Lung (tissue), 12 donors: ENCODE data around the gene RAB11FIP3. TPM values are rescaled to one million over a fixed set of nuclear protein-coding genes. Genes with fewer than 3 reads are reported as not detected.
A peak's percentile ranks its signal among the peaks of the same experiment; 100 is the strongest.

Source experiments
- ATAC-seq: fragments of 200-7000 bp; cut with Tn5 transposase; one replicate; pipeline ENCODE4 v1.9.1; 2020; ENCODE audit warnings: moderate number of reproducible peaks; ENCODE audit not compliant: insufficient read depth, low FRiP score
- DNase-seq, 3 donors: peaks; one replicate each; pipeline ENCODE4 v3.0.0-alpha.2; 2013 to 2017
- H3K27ac ChIP-seq, 2 donors: one replicate each; pipeline ENCODE4 v1.5.1; 2013; ENCODE audit warnings: mild to moderate bottlenecking in 2 of 2, moderate library complexity in 2 of 2, control low read depth in 1 of 2, inconsistent platforms in 1 of 2, low read depth in 1 of 2, low read length in 1 of 2
- H3K27me3 ChIP-seq, 3 donors: one replicate each; pipeline ENCODE4 v1.5.1; 2013; ENCODE audit warnings: low read length in 2 of 3; ENCODE audit not compliant: control insufficient read depth in 3 of 3, insufficient read depth in 3 of 3
- H3K36me3 ChIP-seq, 4 donors: one replicate each; pipeline ENCODE4 v1.5.1; 2013; ENCODE audit warnings: low read length in 4 of 4, mild to moderate bottlenecking in 1 of 4, moderate library complexity in 1 of 4; ENCODE audit not compliant: control insufficient read depth in 4 of 4, insufficient read depth in 4 of 4
- H3K4me1 ChIP-seq, 5 donors: one replicate each; pipeline ENCODE4 v1.5.1; 2013; ENCODE audit warnings: low read length in 5 of 5, mild to moderate bottlenecking in 2 of 5, moderate library complexity in 1 of 5; ENCODE audit not compliant: control insufficient read depth in 5 of 5, insufficient read depth in 5 of 5
- H3K4me3 ChIP-seq: one replicate; pipeline ENCODE4 v1.5.1; 2013; ENCODE audit warnings: mild to moderate bottlenecking, control low read depth, moderate library complexity
- H3K9ac ChIP-seq, 2 donors: one replicate each; pipeline ENCODE4 v1.5.1; 2013; ENCODE audit warnings: low read length in 2 of 2, control low read depth in 1 of 2; ENCODE audit not compliant: insufficient read depth in 1 of 2
- H3K9me3 ChIP-seq, 4 donors: one replicate each; pipeline ENCODE4 v1.5.1; 2013; ENCODE audit warnings: low read length in 3 of 4, mild to moderate bottlenecking in 1 of 4, moderate library complexity in 1 of 4; ENCODE audit not compliant: control insufficient read depth in 4 of 4, insufficient read depth in 3 of 4
- CTCF ChIP-seq: IDR thresholded peaks from 2 replicates; pipeline ENCODE4 v1.5.1; 2012; ENCODE audit warnings: mild to moderate bottlenecking; ENCODE audit errors: control extremely low read depth, extremely low read depth
- whole genome bisulfite sequencing, 2 donors: extraction: QIAGEN DNeasy Blood & Tissue Kit; methylation state at CpG; one replicate each; pipeline ENCODE4 v1.1.7; 2013; 5-methylcytosine and 5-hydroxymethylcytosine counted together
- polyA plus RNA-seq, 2 donors: library from polyadenylated mRNA; stranded (reverse); fragments of 200-250 nt; gene quantifications; one replicate each; pipeline ENCODE4 v1.2.1, GENCODE V29; 2013
- total RNA-seq, 2 donors: library from RNA; depleted of rRNA in 1 of 2; stranded (reverse); fragments of >200 nt in 1 of 2; gene quantifications; one replicate each; pipeline ENCODE4 v1.2.1, GENCODE V29; 2014 to 2021
- donor health status: control.
- donor health status: control.
- donor health status: Bipolar disorder and iron deficiency.
- donor health status: healthy.
- donor health status: DM: yes; HTN: yes; CAD: no.

Gene RAB11FIP3
- total and polyA plus RNA-seq, 4 donors, result 20.7 to 38.3 (median 21.5) TPM

- DNase-seq (no peak), ATAC-seq (no peak)
- no peak overlapping the region for H3K4me3 ChIP-seq
- no peaks in the 10 kb centered on the region for H3K9me3 ChIP-seq
- H3K36me3 ChIP-seq, result no peaks in the 10 kb centered on the region
- H3K9ac ChIP-seq, result no peak overlapping the region
- no peak for TF ChIP-seq CTCF
- peaks cover 0 to 18% (median 4%) of the 10 kb centered on the region in 5 donors for H3K4me1 ChIP-seq
- WGBS, 2 donors, result 93 to 94% methylated on average over 13 of the region's 13 CpGs
- H3K27me3 ChIP-seq, result no peaks in the 10 kb centered on the region
- H3K27ac ChIP-seq, result no peak overlapping the region
Measured at GRCh38 chr16:454397-454940, 29.0 kb downstream of the RAB11FIP3 start.

GRCh38 chr16:455453-455852 lies 30.0 kb downstream of the RAB11FIP3 start:
- no peak overlapping the region for H3K27ac ChIP-seq
- no peaks in the 10 kb centered on the region for H3K27me3 ChIP-seq
- peaks cover 0 to 18% (median 4%) of the 10 kb centered on the region in 5 donors for H3K4me1 ChIP-seq
- ATAC-seq (no peak), DNase-seq (no peak)
- no peak overlapping the region for H3K9ac ChIP-seq
- TF ChIP-seq CTCF, result no peak
- WGBS, 2 donors, result 91 to 95% methylated on average over 12 of the region's 12 CpGs
- no peak overlapping the region for H3K4me3 ChIP-seq
- no peaks in the 10 kb centered on the region for H3K36me3 ChIP-seq
- H3K9me3 ChIP-seq, result no peaks in the 10 kb centered on the region

GRCh38 chr16:456891-457483 lies 31.5 kb downstream of the RAB11FIP3 start:
- Histone ChIP-seq H3K36me3 (peaks cover 0 to 6% (median 2%) of the 10 kb centered on the region in 4 donors), H3K9ac (no peak overlapping the region), H3K4me3 (no peak overlapping the region), H3K4me1 (peaks cover 0 to 18% (median 5%) of the 10 kb centered on the region in 5 donors), H3K9me3 (no peaks in the 10 kb centered on the region), H3K27ac (peak overlapping the region in 1 of 2 donors; percentile 52), H3K27me3 (no peaks in the 10 kb centered on the region)
- ATAC-seq (no peak), DNase-seq (peak in 2 of 3 donors; percentile 49 to 70)
- 68 to 84% methylated on average over 11 of the region's 11 CpGs for WGBS, 2 donors
- no peak for TF ChIP-seq CTCF
